Liver (tissue), 9 donors: ENCODE measurements around the gene KRT1. TPM values are rescaled to one million over a fixed set of nuclear protein-coding genes. Genes with fewer than 3 reads are reported as not detected.

Experiments used
- DNase-seq: peaks from one replicate; pipeline ENCODE4 v3.0.0-alpha.2; 2017; ENCODE audit warnings: low spot score
- H3K27ac ChIP-seq, 2 donors: one replicate each; pipeline ENCODE4 v1.7.0; 2013; ENCODE audit warnings: inconsistent platforms in 2 of 2, low read length in 2 of 2, control low read depth in 1 of 2, low read depth in 1 of 2, mild to moderate bottlenecking in 1 of 2
- H3K27me3 ChIP-seq, 4 donors: one replicate each; pipeline versions ENCODE4 v1.6.1 to v1.7.0; 2013; ENCODE audit warnings: low read length in 3 of 4, inconsistent platforms in 1 of 4, mild to moderate bottlenecking in 1 of 4, moderate library complexity in 1 of 4; ENCODE audit not compliant: control insufficient read depth in 4 of 4, insufficient read depth in 4 of 4
- H3K36me3 ChIP-seq, 4 donors: one replicate each; pipeline versions ENCODE4 v1.6.1 to v1.7.0; 2013; ENCODE audit warnings: low read length in 3 of 4, mild to moderate bottlenecking in 3 of 4, low read depth in 1 of 4, moderate library complexity in 1 of 4; ENCODE audit not compliant: control insufficient read depth in 4 of 4, insufficient read depth in 3 of 4
- H3K4me1 ChIP-seq, 4 donors: one replicate each; pipeline versions ENCODE4 v1.6.1 to v1.7.0; 2013; ENCODE audit warnings: low read length in 3 of 4, mild to moderate bottlenecking in 3 of 4, moderate library complexity in 1 of 4; ENCODE audit not compliant: control insufficient read depth in 4 of 4, insufficient read depth in 4 of 4
- H3K4me3 ChIP-seq, 3 donors: one replicate each; pipeline versions ENCODE4 v1.6.1 to v1.7.0; 2013; ENCODE audit warnings: low read length in 3 of 3, control low read depth in 1 of 3, low read depth in 1 of 3, mild to moderate bottlenecking in 1 of 3
- H3K9ac ChIP-seq, 2 donors: one replicate each; pipeline ENCODE4 v1.7.0; 2013; ENCODE audit warnings: low read length in 2 of 2, mild to moderate bottlenecking in 2 of 2, moderate library complexity in 2 of 2, control low read depth in 1 of 2, low read depth in 1 of 2
- H3K9me3 ChIP-seq, 4 donors: one replicate each; pipeline versions ENCODE4 v1.6.1 to v1.7.0; 2013; ENCODE audit warnings: low read length in 3 of 4; ENCODE audit not compliant: control insufficient read depth in 4 of 4
- EGR1 ChIP-seq, 2 donors: IDR thresholded peaks; 2 replicates each; pipeline ENCODE4 v1.6.1; 2016 to 2018; ENCODE audit warnings: antibody characterized with exemption in 2 of 2, low read depth in 2 of 2
- FOXA1 ChIP-seq: IDR thresholded peaks from 2 replicates; pipeline ENCODE4 v1.6.1; 2016; ENCODE audit warnings: antibody characterized with exemption
- FOXA2 ChIP-seq: IDR thresholded peaks from 2 replicates; pipeline ENCODE4 v1.6.1; 2016; ENCODE audit warnings: antibody characterized with exemption
- GABPA ChIP-seq, 2 donors: IDR thresholded peaks in 1 of 2; conservative IDR thresholded peaks in 1 of 2; 2 replicates each; pipeline ENCODE4 v1.6.1; 2016; ENCODE audit warnings: antibody characterized with exemption in 2 of 2, mild to moderate bottlenecking in 1 of 2, moderate library complexity in 1 of 2
- HNF4A ChIP-seq, 2 donors: conservative IDR thresholded peaks; 2 replicates each; pipeline ENCODE4 v1.6.1; 2016; ENCODE audit warnings: antibody characterized with exemption in 2 of 2, mild to moderate bottlenecking in 2 of 2
- HNF4G ChIP-seq: IDR thresholded peaks from 2 replicates; pipeline ENCODE4 v1.6.1; 2016; ENCODE audit warnings: antibody characterized with exemption
- NR2F2 ChIP-seq: IDR thresholded peaks from 2 replicates; pipeline ENCODE4 v1.6.1; 2016; ENCODE audit warnings: antibody characterized with exemption
- RAD21 ChIP-seq, 2 donors: IDR thresholded peaks; 2 replicates each; pipeline ENCODE4 v1.6.1; 2016; ENCODE audit warnings: antibody characterized with exemption in 2 of 2, mild to moderate bottlenecking in 2 of 2
- RXRA ChIP-seq, 2 donors: IDR thresholded peaks; 2 replicates each; pipeline ENCODE4 v1.6.1; 2017 to 2018; ENCODE audit warnings: antibody characterized with exemption in 2 of 2, mild to moderate bottlenecking in 1 of 2
- SP1 ChIP-seq: IDR thresholded peaks from 2 replicates; pipeline ENCODE4 v1.6.1; 2018; ENCODE audit warnings: antibody characterized with exemption, mild to moderate bottlenecking
- TAF1 ChIP-seq: conservative IDR thresholded peaks from 2 replicates; pipeline ENCODE4 v1.6.1; 2016; ENCODE audit warnings: antibody characterized with exemption, mild to moderate bottlenecking
- YY1 ChIP-seq: IDR thresholded peaks from 2 replicates; pipeline ENCODE4 v1.6.1; 2016; ENCODE audit warnings: antibody characterized with exemption, mild to moderate bottlenecking
- WGBS: extraction: QIAGEN DNeasy Blood & Tissue Kit; methylation state at CpG from one replicate; pipeline ENCODE4 v1.1.7; 2013; 5-methylcytosine and 5-hydroxymethylcytosine counted together
- polyA plus RNA-seq, 2 donors: library from polyadenylated mRNA; stranded (reverse) in 1 of 2; unstranded in 1 of 2; fragments of 200-250 nt in 1 of 2; fragments of >200 nt in 1 of 2; fragmentation: Nextera tagmentation in 1 of 2; extraction: Ambion mirVana in 1 of 2; gene quantifications; one replicate each; pipeline versions ENCODE4 v1.2.1 to v1.2.3, GENCODE V29; 2013 to 2015
- total RNA-seq, 2 donors: library from RNA; depleted of rRNA; stranded (reverse); fragments of >200 nt; gene quantifications; one replicate each; pipeline ENCODE4 v1.2.3, GENCODE V29; 2014
- TF ChIP-seq, protein P1 (sequence below): IDR thresholded peaks from 2 replicates; pipeline ENCODE4 v1.6.1; 2016; ENCODE audit warnings: antibody characterized with exemption
- TF ChIP-seq, protein P2 (sequence below): IDR thresholded peaks from 2 replicates; pipeline ENCODE4 v1.6.1; 2016; ENCODE audit warnings: antibody characterized with exemption
- TF ChIP-seq, protein P3 (sequence below): IDR thresholded peaks from 2 replicates; pipeline ENCODE4 v1.6.1; 2016; ENCODE audit warnings: antibody characterized with exemption, mild to moderate bottlenecking
- TF ChIP-seq, protein P4 (sequence below): IDR thresholded peaks from 2 replicates; pipeline ENCODE4 v1.6.1; 2016; ENCODE audit warnings: antibody characterized with exemption
- TF ChIP-seq, protein P5 (sequence below): fragments of 150-350 bp; IDR thresholded peaks from 2 replicates; pipeline ENCODE4 v1.5.1; 2017; ENCODE audit warnings: improper control_type of control experiment, low read depth, low read length; ENCODE audit not compliant: missing input control
- donor health status: healthy.
- donor health status: healthy.
- donor health status: healthy.
- donor health status: healthy.
- donor health status: healthy.

Gene KRT1
- total and polyA plus RNA-seq, 4 donors: 0.14 to 2.7 TPM; not detected in 2

DNA sequence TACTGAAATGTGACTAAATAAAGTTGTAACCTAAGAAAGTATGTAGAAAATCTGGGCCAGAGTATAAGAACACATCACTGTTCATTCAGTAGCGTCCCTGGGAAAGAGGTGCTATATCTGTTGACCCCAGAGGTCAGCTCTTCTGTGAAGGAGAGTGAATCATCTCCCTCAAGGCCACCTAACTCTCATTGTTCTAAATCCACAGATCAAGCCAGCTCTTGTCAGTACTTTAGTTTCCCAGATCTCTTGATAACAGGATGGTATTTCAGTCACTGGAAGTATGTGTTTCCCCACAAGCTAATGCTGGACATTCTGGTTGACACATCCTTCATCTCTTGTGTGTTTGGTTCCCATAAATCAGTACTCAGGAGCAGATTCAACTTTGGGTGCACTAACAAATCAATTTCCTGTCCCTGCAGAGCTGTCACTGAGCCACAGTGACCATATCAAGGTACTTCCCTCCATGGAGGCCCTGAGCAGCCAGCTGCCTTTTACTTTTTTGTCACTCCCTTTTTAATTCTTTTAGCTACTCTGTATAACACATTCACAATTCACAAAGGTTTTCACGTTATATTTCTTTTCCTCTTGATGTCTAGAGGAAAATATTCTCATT lies 7.8 kb downstream of the KRT1 start:
- DNase-seq: no peak
- WGBS: 48% methylated on average over 2 of the region's 2 CpGs
- H3K27ac ChIP-seq: no peak overlapping the region
- TF ChIP-seq FOXA2 (no peak), YY1 (no peak), FOXA1 (no peak), SP1 (no peak), HNF4A (conservative IDR thresholded peaks at IDR 0.05) (no peak), TAF1 (no peak), EGR1 (IDR thresholded peaks at IDR 0.05; ENCODE audit: low read depth in 2 of 2) (no peak), GABPA (IDR thresholded peaks at IDR 0.05 in 1 of 2, conservative IDR thresholded peaks at IDR 0.05 in 1 of 2) (no peak), HNF4G (no peak)
- TF ChIP-seq, protein P1, sequence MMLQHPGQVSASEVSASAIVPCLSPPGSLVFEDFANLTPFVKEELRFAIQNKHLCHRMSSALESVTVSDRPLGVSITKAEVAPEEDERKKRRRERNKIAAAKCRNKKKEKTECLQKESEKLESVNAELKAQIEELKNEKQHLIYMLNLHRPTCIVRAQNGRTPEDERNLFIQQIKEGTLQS: no peak
- TF ChIP-seq, protein P2, sequence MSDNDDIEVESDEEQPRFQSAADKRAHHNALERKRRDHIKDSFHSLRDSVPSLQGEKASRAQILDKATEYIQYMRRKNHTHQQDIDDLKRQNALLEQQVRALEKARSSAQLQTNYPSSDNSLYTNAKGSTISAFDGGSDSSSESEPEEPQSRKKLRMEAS: no peak
- TF ChIP-seq, protein P3, sequence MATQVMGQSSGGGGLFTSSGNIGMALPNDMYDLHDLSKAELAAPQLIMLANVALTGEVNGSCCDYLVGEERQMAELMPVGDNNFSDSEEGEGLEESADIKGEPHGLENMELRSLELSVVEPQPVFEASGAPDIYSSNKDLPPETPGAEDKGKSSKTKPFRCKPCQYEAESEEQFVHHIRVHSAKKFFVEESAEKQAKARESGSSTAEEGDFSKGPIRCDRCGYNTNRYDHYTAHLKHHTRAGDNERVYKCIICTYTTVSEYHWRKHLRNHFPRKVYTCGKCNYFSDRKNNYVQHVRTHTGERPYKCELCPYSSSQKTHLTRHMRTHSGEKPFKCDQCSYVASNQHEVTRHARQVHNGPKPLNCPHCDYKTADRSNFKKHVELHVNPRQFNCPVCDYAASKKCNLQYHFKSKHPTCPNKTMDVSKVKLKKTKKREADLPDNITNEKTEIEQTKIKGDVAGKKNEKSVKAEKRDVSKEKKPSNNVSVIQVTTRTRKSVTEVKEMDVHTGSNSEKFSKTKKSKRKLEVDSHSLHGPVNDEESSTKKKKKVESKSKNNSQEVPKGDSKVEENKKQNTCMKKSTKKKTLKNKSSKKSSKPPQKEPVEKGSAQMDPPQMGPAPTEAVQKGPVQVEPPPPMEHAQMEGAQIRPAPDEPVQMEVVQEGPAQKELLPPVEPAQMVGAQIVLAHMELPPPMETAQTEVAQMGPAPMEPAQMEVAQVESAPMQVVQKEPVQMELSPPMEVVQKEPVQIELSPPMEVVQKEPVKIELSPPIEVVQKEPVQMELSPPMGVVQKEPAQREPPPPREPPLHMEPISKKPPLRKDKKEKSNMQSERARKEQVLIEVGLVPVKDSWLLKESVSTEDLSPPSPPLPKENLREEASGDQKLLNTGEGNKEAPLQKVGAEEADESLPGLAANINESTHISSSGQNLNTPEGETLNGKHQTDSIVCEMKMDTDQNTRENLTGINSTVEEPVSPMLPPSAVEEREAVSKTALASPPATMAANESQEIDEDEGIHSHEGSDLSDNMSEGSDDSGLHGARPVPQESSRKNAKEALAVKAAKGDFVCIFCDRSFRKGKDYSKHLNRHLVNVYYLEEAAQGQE: no peak
- TF ChIP-seq, protein P4, sequence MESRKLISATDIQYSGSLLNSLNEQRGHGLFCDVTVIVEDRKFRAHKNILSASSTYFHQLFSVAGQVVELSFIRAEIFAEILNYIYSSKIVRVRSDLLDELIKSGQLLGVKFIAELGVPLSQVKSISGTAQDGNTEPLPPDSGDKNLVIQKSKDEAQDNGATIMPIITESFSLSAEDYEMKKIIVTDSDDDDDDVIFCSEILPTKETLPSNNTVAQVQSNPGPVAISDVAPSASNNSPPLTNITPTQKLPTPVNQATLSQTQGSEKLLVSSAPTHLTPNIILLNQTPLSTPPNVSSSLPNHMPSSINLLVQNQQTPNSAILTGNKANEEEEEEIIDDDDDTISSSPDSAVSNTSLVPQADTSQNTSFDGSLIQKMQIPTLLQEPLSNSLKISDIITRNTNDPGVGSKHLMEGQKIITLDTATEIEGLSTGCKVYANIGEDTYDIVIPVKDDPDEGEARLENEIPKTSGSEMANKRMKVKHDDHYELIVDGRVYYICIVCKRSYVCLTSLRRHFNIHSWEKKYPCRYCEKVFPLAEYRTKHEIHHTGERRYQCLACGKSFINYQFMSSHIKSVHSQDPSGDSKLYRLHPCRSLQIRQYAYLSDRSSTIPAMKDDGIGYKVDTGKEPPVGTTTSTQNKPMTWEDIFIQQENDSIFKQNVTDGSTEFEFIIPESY: no peak
- no peaks in the 10 kb centered on the region for H3K4me1 ChIP-seq
- H3K4me3 ChIP-seq: no peak overlapping the region
- peaks cover 0 to 8% (median 0%) of the 10 kb centered on the region in 4 donors for H3K27me3 ChIP-seq
- H3K36me3 ChIP-seq: no peaks in the 10 kb centered on the region
- no peaks in the 10 kb centered on the region for H3K9me3 ChIP-seq
- H3K9ac ChIP-seq: no peak overlapping the region

DNA sequence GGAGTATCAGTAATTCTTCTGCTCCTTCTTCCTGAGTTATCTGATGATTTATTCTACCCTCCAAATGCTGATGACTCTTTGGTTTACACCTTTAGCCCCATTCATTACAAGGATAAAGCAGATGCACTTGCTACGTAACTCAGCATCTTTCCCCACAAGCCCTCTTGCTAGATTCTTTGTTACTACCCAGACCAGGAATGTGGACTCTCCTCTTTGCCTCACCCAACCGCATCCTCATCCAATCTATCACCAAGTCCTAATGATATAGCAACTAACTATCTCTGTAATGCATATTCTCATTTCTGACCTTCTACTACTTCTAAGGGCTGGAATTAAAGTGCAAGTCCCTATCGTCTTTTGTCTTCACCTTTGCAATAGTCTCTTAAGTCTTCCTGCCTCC lies 9.2 kb downstream of the KRT1 start:
- 88% methylated on average over 3 of the region's 3 CpGs for WGBS
- H3K9ac ChIP-seq: no peak overlapping the region
- no peak overlapping the region for H3K27ac ChIP-seq
- peaks cover 0 to 8% (median 0%) of the 10 kb centered on the region in 4 donors for H3K27me3 ChIP-seq
- no peaks in the 10 kb centered on the region for H3K36me3 ChIP-seq
- DNase-seq: no peak
- no peaks in the 10 kb centered on the region for H3K4me1 ChIP-seq
- H3K9me3 ChIP-seq: no peaks in the 10 kb centered on the region
- no peak overlapping the region for H3K4me3 ChIP-seq
- no peak for TF ChIP-seq FOXA1
- TF ChIP-seq, protein P5, sequence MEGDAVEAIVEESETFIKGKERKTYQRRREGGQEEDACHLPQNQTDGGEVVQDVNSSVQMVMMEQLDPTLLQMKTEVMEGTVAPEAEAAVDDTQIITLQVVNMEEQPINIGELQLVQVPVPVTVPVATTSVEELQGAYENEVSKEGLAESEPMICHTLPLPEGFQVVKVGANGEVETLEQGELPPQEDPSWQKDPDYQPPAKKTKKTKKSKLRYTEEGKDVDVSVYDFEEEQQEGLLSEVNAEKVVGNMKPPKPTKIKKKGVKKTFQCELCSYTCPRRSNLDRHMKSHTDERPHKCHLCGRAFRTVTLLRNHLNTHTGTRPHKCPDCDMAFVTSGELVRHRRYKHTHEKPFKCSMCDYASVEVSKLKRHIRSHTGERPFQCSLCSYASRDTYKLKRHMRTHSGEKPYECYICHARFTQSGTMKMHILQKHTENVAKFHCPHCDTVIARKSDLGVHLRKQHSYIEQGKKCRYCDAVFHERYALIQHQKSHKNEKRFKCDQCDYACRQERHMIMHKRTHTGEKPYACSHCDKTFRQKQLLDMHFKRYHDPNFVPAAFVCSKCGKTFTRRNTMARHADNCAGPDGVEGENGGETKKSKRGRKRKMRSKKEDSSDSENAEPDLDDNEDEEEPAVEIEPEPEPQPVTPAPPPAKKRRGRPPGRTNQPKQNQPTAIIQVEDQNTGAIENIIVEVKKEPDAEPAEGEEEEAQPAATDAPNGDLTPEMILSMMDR: no peak
- TF ChIP-seq, protein P4: no peak
- TF ChIP-seq GABPA (IDR thresholded peaks at IDR 0.05 in 1 of 2, conservative IDR thresholded peaks at IDR 0.05 in 1 of 2): no peak
- no peak for TF ChIP-seq SP1
- no peak for TF ChIP-seq HNF4A (conservative IDR thresholded peaks at IDR 0.05)
- no peak for TF ChIP-seq RAD21 (IDR thresholded peaks at IDR 0.05)
- TF ChIP-seq, protein P2: no peak
- TF ChIP-seq, protein P3: no peak
- no peak for TF ChIP-seq FOXA2
- no peak for TF ChIP-seq RXRA (IDR thresholded peaks at IDR 0.05)
- no peak for TF ChIP-seq NR2F2
- TF ChIP-seq HNF4G: no peak
